Measurements from ENCODE around the gene ERBB4.

Gene ERBB4

DNA sequence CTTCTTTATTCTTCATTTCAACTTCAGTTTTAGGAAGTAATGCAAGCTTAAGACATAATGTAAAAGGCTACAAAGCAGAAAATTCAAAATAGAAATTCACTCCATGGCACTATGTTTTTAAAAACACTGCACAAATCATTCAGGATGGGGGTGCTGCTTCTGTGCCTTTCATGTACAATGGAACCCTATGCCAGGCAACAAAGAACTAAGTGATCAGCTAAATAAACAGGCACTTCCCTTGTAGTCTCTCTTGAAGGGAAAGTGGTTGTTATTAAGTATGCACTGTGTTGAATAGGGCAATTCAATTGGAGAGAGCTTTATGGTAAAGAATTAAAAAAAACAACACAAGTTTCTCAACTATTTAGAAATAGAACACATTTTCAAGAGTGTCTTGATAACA lies 10.9 kb upstream of the ERBB4 start:
- TF ChIP-seq, protein P1, sequence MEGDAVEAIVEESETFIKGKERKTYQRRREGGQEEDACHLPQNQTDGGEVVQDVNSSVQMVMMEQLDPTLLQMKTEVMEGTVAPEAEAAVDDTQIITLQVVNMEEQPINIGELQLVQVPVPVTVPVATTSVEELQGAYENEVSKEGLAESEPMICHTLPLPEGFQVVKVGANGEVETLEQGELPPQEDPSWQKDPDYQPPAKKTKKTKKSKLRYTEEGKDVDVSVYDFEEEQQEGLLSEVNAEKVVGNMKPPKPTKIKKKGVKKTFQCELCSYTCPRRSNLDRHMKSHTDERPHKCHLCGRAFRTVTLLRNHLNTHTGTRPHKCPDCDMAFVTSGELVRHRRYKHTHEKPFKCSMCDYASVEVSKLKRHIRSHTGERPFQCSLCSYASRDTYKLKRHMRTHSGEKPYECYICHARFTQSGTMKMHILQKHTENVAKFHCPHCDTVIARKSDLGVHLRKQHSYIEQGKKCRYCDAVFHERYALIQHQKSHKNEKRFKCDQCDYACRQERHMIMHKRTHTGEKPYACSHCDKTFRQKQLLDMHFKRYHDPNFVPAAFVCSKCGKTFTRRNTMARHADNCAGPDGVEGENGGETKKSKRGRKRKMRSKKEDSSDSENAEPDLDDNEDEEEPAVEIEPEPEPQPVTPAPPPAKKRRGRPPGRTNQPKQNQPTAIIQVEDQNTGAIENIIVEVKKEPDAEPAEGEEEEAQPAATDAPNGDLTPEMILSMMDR (IDR thresholded peaks at IDR 0.05), result no peak
- Histone ChIP-seq H3K27ac (no peak overlapping the region), H3K36me3 (ENCODE audit: control insufficient read depth, insufficient read depth, low read length) (no peaks in the 10 kb centered on the region), H3K27me3 (ENCODE audit: control insufficient read depth, insufficient read depth, low read length) (no peaks in the 10 kb centered on the region), H3K4me1 (no peaks in the 10 kb centered on the region), H3K9me3 (ENCODE audit: control insufficient read depth, low read length) (no peaks in the 10 kb centered on the region), H3K79me2 (no peaks in the 10 kb centered on the region), H3K4me3 (ENCODE audit: low read depth, low read length) (no peak overlapping the region), H3K9ac (no peak overlapping the region), H2AFZ (no peak overlapping the region), H3K4me2 (ENCODE audit: low read length) (no peak overlapping the region)

DNA sequence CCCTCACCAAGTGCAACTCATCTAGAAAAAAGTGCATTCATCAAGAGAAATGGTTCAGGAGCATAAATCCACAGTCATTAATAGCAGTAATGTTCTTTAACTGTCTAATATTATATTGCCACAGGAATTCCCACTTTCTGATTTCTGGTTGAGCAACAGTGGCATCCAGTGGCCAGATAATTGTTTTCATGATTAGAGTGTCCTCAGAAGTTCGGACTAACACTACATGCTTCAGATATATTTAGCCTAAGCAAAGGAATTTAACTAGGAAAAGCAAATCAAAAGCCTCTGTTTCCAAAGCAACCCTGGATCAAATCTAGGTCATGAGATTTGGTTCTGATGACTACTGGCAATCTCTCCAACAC lies 9.8 kb upstream of the ERBB4 start:
- Histone ChIP-seq H3K4me2 (ENCODE audit: low read length) (no peak overlapping the region), H3K27ac (no peak overlapping the region), H3K9me3 (ENCODE audit: control insufficient read depth, low read length) (no peaks in the 10 kb centered on the region), H3K9ac (no peak overlapping the region), H3K36me3 (ENCODE audit: control insufficient read depth, insufficient read depth, low read length) (no peaks in the 10 kb centered on the region), H3K27me3 (ENCODE audit: control insufficient read depth, insufficient read depth, low read length) (no peaks in the 10 kb centered on the region), H3K4me1 (no peaks in the 10 kb centered on the region), H3K4me3 (ENCODE audit: low read depth, low read length) (no peak overlapping the region), H3K79me2 (no peaks in the 10 kb centered on the region), H2AFZ (no peak overlapping the region)
- TF ChIP-seq, protein P1 (IDR thresholded peaks at IDR 0.05), result no peak

DNA sequence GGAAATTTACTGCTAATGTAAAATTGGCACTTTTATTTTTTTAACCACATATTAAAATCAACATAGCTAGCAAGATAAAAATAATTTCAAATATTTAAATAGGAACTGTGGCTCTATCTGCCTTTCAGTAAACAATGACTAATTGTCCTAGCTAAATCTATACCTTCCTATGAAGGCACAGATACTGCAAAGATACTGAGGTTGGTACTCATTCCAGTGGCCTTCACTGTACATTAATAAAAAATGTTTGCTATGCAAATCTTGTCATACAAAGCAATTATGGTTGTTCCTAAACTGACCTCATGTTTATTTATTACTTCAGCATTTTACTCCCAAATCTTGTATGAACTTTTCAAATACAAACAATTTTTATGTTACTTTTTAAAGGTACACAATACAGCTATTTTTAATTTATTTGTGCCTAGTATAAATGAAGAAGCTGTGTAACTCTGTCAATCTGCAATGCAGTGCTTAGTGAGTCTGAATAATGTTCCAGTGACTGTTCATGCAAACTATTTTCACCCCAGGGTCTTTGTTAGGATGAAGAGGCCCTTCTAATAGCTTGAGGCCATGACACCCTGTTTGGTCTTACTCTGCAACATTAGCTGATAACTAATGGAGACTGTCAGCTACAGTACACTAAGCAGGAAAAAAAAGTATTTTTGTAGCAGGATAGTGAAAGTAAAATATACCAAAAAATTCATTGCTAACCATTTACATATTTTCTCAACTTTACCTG lies 9.3 kb upstream of the ERBB4 start:
- Histone ChIP-seq H3K9ac (no peak overlapping the region), H3K27me3 (ENCODE audit: control insufficient read depth, insufficient read depth, low read length) (no peaks in the 10 kb centered on the region), H3K4me1 (no peaks in the 10 kb centered on the region), H3K4me3 (ENCODE audit: low read depth, low read length) (no peak overlapping the region), H2AFZ (no peak overlapping the region), H3K4me2 (ENCODE audit: low read length) (no peak overlapping the region), H3K36me3 (ENCODE audit: control insufficient read depth, insufficient read depth, low read length) (no peaks in the 10 kb centered on the region), H3K79me2 (no peaks in the 10 kb centered on the region), H3K9me3 (ENCODE audit: control insufficient read depth, low read length) (no peaks in the 10 kb centered on the region), H3K27ac (no peak overlapping the region)
- TF ChIP-seq, protein P1 (IDR thresholded peaks at IDR 0.05), result no peak

DNA sequence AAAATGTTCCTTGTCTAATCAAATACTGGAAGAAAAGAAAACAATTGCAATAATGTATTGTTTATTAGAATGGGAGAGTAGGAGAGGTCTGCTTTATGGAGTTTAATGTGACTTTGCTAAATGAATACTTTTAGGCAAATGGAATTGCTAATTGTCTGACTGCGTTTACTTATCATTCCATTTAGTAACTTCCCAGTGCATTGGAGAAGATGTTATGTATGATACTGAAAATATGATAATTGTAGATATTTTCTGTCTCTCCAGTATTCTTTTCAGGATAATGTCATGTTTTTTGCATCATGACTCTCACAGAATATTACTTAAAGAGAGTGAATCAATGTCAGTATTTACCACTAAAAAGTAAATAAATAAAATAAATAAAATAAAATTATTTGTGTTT lies 8.1 kb upstream of the ERBB4 start:
- Histone ChIP-seq H3K9ac (no peak overlapping the region), H3K27ac (no peak overlapping the region), H3K9me3 (ENCODE audit: control insufficient read depth, low read length) (no peaks in the 10 kb centered on the region), H3K4me1 (no peaks in the 10 kb centered on the region), H3K27me3 (ENCODE audit: control insufficient read depth, insufficient read depth, low read length) (no peaks in the 10 kb centered on the region), H3K4me3 (ENCODE audit: low read depth, low read length) (no peak overlapping the region), H3K79me2 (no peaks in the 10 kb centered on the region), H3K4me2 (ENCODE audit: low read length) (no peak overlapping the region), H3K36me3 (ENCODE audit: control insufficient read depth, insufficient read depth, low read length) (no peaks in the 10 kb centered on the region), H2AFZ (no peak overlapping the region)
- TF ChIP-seq, protein P1 (IDR thresholded peaks at IDR 0.05), result no peak

DNA sequence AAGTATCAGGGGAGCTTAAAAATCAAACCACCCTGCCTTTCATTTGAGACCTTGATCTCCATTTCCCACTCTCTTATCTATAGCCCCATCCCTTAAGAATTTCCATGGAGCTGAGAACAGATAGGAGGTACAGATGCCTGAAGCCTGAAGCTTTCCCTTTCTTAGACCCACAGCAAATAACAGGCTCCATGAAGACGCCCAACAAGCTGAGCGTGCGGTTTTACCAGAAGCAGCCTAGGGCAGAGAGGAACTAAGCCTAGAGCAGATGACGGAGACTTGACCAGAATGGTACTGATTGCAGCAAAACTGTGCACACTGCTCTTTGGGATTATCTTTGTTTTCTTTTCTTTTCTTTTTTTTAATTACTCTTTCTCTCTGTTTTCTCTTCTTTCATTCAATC lies 1.7 kb upstream of the ERBB4 start:
- Histone ChIP-seq H3K36me3 (ENCODE audit: control insufficient read depth, insufficient read depth, low read length) (no peaks in the 10 kb centered on the region), H2AFZ (no peak overlapping the region), H3K79me2 (no peaks in the 10 kb centered on the region), H3K4me2 (ENCODE audit: low read length) (no peak overlapping the region), H3K4me1 (no peaks in the 10 kb centered on the region), H3K27me3 (ENCODE audit: control insufficient read depth, insufficient read depth, low read length) (no peaks in the 10 kb centered on the region), H3K9me3 (ENCODE audit: control insufficient read depth, low read length) (no peaks in the 10 kb centered on the region), H3K27ac (no peak overlapping the region), H3K4me3 (ENCODE audit: low read depth, low read length) (no peak overlapping the region), H3K9ac (no peak overlapping the region)
- TF ChIP-seq, protein P1 (IDR thresholded peaks at IDR 0.05), result no peak
